ENCODE data around the gene SUGP2.
A peak's percentile ranks its signal among the peaks of the same experiment; 100 is the strongest.

The SUGP2 gene

DNA sequence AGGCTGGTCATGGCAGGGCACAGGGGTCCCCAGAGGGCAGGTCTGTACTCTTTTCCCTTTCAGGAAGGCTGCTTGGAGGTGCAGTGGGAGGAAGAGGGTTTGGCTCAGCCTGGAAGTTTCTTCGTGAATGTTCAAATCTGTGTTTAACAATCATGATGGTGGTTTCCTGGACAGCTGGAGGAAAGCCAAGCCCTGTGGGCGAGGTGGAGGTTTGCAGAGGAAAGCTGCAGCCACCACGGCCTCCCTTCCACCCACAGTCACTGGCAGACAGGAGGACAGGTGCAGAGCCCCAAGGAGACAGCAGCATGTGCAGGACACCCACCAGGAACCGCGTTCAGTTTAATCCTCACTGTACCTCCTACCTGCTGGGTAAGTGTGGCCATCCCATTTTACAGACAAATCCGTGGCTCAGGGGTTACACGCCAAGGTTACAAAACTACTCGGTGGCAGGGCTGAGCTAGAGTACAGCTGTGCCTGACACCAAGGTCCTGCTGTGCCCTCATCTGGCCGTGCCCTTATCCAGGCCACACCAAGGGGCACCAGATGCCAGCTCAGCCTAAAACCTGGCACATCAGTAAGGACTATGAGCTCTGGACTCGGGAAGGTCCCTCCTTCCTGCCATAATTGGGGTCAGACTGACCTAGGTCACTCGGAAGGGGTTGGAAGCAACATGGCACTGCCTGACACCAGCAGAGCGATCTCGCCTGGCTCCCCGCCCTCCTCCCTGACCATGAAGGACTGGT, 34.1 kb downstream of the SUGP2 start:
- in situ Hi-C loops (cut with HindIII; ENCODE audit: low pct_ligation_motif_present, low pct_unique_long_range_greater_than_20kb, low sequenced_read_pairs): no loop called here
- DNase-seq: no peak

DNA sequence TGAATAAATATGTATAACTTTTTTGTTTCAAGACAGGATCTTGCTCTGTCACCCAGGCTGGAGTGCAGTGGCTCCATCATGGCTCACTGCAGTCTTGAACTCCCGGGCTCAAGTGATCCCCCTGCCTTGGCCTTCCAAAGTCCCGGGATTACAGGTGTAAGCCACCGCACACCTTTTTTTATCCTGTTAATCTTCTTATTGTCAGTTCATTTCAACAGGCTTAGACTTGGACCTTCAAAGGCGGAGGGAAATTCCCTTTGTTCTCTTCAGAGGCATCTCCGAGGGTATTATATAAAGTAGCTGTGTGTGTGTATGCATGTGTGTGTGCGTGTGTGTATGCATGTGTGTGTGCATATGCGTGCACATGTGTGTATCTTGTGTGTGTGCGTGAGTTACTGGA, 35.0 kb downstream of the SUGP2 start:
- in situ Hi-C loops (cut with HindIII; ENCODE audit: low pct_ligation_motif_present, low pct_unique_long_range_greater_than_20kb, low sequenced_read_pairs): no loop called here
- DNase-seq: no peak

DNA sequence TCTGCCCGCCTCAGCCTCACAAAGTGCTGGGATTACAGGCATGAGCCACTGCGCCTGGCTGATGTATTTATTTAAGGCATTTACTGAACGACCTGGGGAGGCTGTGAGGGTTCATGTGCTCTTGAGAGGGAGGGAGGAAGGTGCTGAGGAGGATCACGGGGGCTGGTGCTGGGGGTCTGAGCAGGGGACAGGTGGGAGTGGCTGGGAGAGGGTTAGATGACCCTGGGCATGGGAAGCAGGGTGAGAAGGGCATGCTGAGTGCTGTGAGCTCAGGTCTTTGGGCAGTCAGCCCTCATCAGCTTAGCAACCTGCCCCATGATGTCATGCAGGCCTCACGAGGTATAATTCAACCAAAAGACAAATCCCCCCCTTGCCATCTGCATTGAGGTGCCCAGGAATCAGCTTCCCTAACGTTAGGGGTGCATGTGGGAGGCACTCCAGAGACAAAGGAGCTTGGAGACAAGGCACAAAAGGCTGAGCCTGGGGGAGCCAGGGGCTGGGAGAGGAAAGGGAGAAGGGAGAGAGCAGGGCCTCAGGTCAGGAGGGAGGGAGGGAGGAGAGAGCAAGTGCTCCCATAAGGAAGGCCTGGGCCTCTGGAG, 36.4 kb downstream of the SUGP2 start:
- no peak for DNase-seq

DNA sequence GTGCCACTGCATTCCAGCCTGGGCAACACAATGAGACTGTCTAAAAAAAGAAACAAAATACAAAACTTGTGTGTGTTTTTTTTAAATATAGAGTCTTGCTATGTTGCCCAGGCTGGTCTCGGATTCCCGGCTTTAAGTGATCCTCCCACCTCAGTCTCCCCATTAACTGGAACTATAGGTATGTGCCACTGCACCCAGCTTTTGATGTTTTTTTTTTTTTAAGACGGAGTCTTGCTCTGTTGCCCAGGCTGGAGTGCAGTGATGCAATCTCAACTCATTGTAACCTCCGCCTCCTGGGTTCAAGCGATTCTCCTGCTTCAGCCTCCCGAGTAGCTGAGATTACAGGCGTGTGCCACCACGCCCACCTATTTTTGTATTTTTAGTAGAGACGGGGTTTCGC, 37.0 kb downstream of the SUGP2 start:
- no peak for DNase-seq
- in situ Hi-C loops (cut with HindIII; ENCODE audit: low pct_ligation_motif_present, low pct_unique_long_range_greater_than_20kb, low sequenced_read_pairs): no loop called here

More for the DNA sequence above, 36.4 kb downstream of the SUGP2 start:
- in situ Hi-C loops (cut with HindIII; ENCODE audit: low pct_ligation_motif_present, low pct_unique_long_range_greater_than_20kb, low sequenced_read_pairs): no loop called here

DNA sequence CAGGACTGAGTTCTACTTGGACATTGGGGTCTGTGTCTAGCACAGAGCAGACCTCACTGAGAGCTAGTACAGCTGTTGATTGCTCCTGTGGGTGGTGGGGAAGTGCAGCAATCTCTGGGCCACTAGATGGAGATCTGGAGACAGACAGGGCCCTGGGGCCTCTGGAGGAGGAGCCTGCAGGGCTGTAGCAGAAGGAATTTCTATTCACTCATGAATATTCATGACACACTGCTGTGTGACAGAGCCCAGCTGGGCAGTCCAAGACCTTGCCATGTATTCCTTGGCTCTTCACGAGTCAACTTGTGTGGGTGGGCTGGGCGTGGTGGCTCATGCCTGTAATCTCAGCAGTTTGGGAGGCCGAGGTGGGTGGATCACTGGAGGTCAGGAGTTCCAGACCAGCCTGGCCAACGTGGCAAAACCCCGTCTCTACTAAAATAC, 37.5 kb downstream of the SUGP2 start:
- in situ Hi-C loops (cut with HindIII; ENCODE audit: low pct_ligation_motif_present, low pct_unique_long_range_greater_than_20kb, low sequenced_read_pairs): no loop called here
- DNase-seq: peak; percentile 72

DNA sequence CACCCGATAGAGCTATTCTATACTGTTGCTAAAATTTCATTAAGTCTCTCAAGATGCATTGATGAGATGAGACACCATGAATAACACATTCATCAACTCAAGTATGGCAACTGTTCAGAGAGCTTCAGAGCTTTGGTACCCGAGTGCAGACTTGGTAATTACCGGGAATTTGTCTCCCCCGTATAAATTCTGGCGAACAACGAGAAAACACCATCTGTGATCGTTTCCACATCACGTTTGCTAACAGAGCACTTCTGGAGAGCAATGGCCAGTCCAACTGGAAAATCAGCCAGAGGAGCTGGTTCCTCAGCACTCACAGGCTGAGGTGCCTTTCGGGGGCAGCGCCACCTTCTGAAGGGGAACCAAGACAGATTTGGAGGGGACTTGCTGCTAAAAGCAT, 40.2 kb downstream of the SUGP2 start:
- DNase-seq: no peak
- in situ Hi-C loops (cut with HindIII; ENCODE audit: low pct_ligation_motif_present, low pct_unique_long_range_greater_than_20kb, low sequenced_read_pairs): no loop called here

DNA sequence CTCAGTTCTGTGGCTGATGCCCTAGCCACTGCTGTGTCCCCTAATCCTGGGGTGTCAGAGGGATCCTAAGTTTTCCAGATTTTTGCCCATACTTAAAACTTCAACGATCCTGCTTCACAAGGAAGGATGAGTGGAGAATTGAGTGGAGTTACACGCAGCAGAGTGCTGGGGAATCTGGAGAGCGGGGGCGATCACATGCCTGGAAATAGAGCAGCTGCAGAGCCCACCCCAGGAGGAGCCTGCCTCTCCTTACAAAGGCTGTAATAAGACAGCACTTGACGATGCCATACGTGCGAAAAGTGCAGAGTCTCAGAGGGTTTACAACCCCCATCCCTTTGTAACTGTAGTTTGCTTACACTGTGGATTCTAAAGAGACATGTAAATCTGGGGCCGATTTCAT, 40.6 kb downstream of the SUGP2 start:
- in situ Hi-C loops (cut with HindIII; ENCODE audit: low pct_ligation_motif_present, low pct_unique_long_range_greater_than_20kb, low sequenced_read_pairs): no loop called here
- no peak for DNase-seq

DNA sequence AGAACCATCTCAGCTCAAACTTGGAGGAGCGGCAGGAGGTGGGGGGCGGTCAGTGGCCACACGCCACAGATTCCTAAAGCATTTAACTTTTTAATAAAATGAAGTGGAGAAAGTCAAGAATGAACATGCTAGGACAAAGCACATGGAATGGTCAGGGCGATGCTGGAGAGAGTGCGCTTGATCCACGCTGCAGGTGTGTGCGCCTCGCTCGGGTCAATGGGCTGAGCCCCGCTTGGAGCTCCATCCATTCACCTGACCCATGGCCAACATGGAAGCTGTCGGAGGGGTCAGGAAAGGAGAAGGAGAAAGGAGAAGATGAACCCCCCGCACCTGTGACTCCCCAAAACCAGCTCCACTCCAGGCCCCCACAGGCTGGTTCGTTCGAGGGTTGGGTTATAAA, 41.8 kb downstream of the SUGP2 start:
- no peak for DNase-seq
- in situ Hi-C loops (cut with HindIII; ENCODE audit: low pct_ligation_motif_present, low pct_unique_long_range_greater_than_20kb, low sequenced_read_pairs): no loop called here

DNA sequence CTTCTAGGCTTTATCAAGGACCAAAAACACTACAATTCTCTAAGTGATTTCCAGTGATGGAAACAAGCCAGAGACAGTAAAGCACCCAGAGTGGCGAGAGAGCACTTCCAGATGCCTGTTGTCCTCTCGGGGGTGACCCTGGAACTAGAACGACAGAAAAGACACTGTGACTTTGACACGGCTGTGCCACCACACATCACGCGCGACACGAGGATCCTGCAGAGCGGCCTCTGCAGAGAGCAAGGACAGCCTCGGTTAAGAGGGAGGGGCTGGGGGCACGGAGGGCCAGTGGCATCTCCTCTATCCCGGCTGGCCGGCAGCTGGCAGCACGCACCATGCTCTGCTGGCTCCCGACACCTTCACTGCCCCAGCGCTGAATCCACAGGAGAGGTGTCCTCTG, 42.3 kb downstream of the SUGP2 start:
- no peak for DNase-seq
- in situ Hi-C loops (cut with HindIII; ENCODE audit: low pct_ligation_motif_present, low pct_unique_long_range_greater_than_20kb, low sequenced_read_pairs): no loop called here

DNA sequence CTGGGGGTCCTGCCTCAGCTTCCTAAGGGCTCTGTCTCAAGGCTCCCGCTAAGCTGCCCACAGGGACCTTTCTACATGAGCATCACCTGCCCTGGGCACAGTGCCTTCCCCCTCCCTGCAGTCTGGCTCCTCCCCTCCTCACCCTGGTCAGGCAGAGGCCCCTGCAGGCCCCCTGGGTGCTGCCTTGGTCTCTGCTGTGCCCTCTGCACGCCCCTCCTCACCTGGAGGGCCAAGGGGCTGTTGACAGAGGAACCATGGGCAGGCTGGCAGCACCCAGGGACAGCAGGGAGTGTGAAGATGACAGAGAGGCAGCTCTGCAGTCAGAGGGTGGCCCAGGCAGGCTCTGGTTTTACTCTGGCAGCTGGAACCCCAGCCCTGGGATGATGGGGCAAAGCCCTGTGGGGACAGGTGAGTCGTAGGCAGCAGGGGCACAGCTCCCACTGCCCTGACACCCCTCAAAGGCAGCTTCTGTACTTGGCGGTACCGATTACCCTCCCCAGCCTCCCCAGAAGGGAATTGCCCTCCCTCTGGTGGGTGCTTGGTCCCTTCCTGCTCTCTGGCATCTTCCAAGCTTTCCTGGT, 43.1 kb downstream of the SUGP2 start:
- DNase-seq: no peak
- in situ Hi-C loops (cut with HindIII; ENCODE audit: low pct_ligation_motif_present, low pct_unique_long_range_greater_than_20kb, low sequenced_read_pairs): no loop called here

DNA sequence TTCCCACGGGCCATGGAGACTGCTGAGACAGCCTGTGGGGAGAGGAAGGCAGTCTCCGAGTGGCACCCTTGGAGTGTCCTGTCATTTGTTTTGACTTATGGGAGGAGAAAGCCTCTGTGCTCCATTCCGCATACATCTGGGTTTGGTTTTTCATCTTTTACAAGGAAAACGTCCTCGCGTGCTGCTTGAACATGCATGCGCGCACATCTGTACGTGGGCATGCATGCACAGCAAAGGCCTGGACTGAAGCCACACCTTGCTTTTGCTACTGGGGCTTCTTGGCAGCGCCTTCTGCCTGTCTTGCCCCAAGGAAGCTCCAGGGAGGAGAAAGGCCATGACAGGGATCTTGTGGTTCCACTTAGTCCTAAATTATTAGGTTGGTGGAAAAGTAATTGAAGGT, 44.0 kb downstream of the SUGP2 start:
- in situ Hi-C loops (cut with HindIII; ENCODE audit: low pct_ligation_motif_present, low pct_unique_long_range_greater_than_20kb, low sequenced_read_pairs): no loop called here

DNA sequence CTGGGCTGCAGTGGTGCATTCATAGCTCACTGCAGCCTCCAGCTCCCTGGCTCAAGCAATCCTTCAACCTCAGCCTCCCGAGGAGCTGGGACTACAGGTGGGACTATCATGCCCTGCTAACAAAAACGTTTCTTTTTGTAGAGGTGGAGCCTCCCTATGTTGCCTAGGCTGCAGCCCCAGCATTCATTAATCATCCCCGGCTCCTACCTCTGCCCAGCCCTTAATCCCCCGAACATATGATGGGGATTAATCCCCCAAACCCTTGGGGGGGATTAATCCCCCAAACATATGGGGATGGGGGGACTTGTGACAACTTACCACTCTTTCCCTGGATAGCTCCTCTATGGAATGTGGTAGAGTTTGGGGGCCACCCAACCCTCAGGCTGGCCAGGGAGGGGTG, 45.9 kb downstream of the SUGP2 start:
- in situ Hi-C loops (cut with HindIII; ENCODE audit: low pct_ligation_motif_present, low pct_unique_long_range_greater_than_20kb, low sequenced_read_pairs): no loop called here
- no peak for DNase-seq

More for the DNA sequence above, 44.0 kb downstream of the SUGP2 start:
- no peak for DNase-seq

DNA sequence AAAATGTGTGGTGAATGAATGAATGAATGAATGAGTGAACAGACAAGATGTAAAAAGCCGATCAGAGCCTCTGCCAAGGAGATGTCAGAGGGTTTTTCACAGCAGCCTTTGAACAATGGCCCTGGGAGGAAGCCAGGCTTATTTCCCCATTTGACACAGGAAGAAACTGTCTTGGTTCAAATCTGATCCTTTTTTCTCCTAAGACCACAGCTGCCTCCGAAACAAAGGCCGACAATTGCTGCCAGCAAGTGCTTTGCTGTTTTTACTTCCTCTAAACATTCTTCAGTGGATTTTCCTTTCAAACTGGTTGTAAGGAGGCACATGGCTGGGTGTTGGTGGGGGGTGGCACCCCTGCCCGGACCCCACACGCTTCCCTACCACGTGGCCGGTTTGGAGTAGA, 48.1 kb downstream of the SUGP2 start:
- no peak for DNase-seq
- in situ Hi-C loops (cut with HindIII; ENCODE audit: low pct_ligation_motif_present, low pct_unique_long_range_greater_than_20kb, low sequenced_read_pairs): no loop called here

DNA sequence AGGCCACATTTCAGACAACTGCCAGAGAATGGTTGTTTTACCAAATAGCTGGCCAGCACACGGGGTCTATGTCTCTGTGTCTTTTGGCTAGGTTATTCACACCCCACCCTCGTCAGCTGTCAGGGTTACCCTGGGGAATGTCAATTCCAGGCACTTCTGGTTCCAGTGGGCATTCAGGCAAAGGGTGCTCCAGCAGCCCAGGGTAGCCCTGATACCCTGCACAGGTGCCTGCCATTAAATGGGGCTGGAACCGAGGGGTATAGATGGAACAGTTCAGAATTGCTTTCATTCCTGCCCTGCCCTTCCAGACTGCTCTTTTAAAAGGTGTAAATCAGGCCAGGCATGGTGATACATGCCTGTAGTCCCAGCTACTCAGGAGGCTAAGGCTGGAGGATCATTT, 49.1 kb downstream of the SUGP2 start:
- in situ Hi-C loops (cut with HindIII; ENCODE audit: low pct_ligation_motif_present, low pct_unique_long_range_greater_than_20kb, low sequenced_read_pairs): no loop called here

DNA sequence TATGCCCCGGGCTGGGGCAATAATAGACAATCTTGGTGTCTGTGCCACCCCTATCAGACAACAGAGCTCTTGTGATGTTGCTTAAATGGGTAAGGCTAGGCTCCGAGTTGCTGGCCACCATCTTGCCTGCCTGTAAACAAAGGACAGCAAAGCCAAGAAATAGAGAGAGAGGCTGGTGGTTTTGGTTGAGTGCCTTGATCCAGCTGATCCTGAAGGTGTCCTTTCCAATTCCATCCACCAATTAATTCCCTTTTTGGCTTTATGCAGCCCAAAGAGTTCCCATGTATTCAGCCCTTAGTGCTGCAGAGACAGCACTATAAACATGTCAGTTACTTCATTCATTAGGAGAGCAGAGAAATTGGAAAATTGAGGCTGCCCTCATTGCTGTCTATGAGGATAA, 50.6 kb downstream of the SUGP2 start:
- no peak for DNase-seq
- in situ Hi-C loops (cut with HindIII; ENCODE audit: low pct_ligation_motif_present, low pct_unique_long_range_greater_than_20kb, low sequenced_read_pairs): no loop called here

More for the DNA sequence above, 49.1 kb downstream of the SUGP2 start:
- no peak for DNase-seq

DNA sequence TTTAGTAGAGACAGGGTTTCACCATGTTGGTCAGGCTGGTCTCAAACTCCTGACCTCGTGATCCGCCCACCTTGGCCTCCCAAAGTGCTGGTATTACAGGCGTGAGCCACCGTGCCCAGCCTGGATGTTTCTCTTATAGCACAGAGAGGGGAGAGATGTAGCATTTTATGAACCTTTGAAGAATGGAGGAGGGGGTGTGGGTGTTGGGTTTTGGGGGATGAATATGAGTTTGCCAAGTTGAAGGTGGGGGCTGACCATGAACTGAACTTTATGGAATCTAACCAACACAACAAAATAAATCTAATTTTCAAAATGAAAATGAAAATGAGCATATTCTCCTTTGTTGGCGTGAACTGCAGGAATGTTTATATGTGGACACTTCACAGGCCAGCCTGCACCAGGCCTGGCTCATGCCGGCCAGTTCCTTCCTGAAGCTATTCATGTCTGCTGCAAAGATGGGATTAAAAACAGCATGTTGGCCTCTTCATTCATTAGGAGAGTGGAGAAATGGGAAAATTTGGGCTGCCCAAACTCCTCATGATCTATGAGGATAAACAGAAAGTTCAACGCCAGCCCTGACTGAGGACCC, 52.8 kb downstream of the SUGP2 start:
- no peak for DNase-seq
- in situ Hi-C loops (cut with HindIII; ENCODE audit: low pct_ligation_motif_present, low pct_unique_long_range_greater_than_20kb, low sequenced_read_pairs): no loop called here

DNA sequence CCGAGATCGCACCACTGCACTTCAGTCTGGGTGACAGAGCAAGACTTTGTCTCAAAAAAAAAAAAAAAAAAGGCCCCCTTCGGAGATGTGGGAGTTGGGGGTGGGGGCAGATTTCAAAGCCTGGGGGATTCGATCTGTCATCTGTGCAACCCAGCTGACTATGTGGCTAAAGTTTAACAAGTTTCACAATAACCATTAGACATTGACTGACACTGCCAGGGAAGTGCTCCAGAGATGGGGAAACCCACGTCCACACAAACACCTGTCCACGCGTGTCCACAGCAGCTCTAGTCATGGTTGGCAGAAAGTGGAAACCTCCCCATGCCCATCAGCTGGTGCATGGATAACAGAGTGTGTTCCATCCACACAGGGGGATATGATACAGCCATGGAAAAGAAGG, 54.7 kb downstream of the SUGP2 start:
- in situ Hi-C loops (cut with HindIII; ENCODE audit: low pct_ligation_motif_present, low pct_unique_long_range_greater_than_20kb, low sequenced_read_pairs): no loop called here
- no peak for DNase-seq

DNA sequence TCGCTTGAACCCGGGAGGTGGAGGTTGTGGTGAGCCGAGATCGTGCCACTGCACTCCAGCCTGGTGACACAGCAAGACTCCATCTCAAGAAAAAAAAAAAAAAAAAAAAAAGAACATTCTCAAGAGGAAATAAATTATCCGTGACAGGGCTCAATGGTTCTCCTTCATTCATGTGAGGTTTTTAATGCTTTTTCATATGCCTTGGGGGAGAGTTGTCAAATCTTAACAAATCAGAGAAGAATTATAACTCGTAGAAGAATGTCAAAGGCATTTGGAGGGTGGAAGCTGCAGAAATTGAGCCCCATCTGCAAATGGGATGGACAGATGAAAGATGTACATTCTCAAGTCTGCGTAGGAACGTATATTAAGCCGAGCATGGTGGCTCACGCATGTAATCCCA, 57.4 kb downstream of the SUGP2 start:
- in situ Hi-C loops (cut with HindIII; ENCODE audit: low pct_ligation_motif_present, low pct_unique_long_range_greater_than_20kb, low sequenced_read_pairs): no loop called here
- DNase-seq: no peak

DNA sequence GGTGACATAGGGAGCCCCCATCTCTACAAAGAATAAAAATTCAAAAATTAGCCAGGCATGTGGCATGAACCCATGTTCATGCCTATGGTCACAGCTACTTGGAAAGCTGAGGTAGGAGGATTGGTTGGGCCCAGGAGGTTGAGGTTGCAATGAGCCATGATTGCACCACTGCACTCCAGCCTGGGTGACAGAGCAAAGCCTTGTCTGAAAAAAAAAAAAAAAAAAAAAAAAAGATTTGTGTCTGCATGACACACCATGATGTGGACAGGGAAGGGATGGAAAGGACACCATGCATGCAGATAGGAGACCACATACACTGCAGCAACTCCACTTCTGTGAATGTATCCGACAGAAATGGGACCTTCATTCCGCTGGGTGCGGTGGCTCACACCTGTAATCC, 58.3 kb downstream of the SUGP2 start:
- in situ Hi-C loops (cut with HindIII; ENCODE audit: low pct_ligation_motif_present, low pct_unique_long_range_greater_than_20kb, low sequenced_read_pairs): no loop called here
- no peak for DNase-seq

DNA sequence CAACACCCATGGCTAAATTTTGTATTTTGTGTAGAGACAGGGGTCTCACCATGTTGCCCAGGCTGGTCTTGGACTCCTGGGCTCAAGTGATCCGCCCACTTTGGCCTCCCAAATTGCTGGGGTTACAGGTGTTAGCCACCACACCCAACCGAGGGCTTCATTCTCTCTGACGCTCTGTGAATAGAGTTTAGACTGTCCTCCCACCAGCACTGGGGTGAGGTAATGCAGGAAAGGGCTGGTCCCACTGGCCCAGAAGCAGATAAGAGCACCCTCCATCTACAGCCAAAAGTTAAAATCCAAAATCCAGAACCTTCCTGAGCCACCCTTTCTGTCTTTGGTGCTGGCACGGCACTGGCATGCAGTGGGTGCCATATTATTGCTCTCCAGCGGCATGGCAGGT, 60.5 kb downstream of the SUGP2 start:
- in situ Hi-C loops (cut with HindIII; ENCODE audit: low pct_ligation_motif_present, low pct_unique_long_range_greater_than_20kb, low sequenced_read_pairs): no loop called here
- no peak for DNase-seq
